GM18502 (cell line): ENCODE measurements around the gene MCF2L.

Experiments
- ATAC-seq: cut with Tn5 transposase; IDR thresholded peaks from one replicate; pipeline ENCODE4 v1.9.1; 2021; ENCODE audit warnings: mild to moderate bottlenecking; ENCODE audit not compliant: unreplicated experiment, poor library complexity

The MCF2L gene

DNA sequence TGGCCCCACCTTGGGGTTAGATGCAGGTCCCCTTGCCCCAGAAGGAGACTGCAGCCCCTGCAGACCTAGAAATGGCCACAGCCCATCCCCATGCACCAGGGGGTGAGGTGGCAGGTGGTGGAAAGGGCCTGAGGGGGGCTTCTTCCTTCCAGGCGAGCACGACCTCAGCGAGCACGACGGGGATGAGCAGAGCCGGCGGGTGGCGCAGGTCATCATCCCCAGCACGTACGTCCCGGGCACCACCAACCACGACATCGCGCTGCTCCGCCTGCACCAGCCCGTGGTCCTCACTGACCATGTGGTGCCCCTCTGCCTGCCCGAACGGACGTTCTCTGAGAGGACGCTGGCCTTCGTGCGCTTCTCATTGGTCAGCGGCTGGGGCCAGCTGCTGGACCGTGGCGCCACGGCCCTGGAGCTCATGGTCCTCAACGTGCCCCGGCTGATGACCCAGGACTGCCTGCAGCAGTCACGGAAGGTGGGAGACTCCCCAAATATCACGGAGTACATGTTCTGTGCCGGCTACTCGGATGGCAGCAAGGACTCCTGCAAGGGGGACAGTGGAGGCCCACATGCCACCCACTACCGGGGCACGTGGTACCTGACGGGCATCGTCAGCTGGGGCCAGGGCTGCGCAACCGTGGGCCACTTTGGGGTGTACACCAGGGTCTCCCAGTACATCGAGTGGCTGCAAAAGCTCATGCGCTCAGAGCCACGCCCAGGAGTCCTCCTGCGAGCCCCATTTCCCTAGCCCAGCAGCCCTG, 149.4 kb downstream of the MCF2L start:
- no peak for ATAC-seq

DNA sequence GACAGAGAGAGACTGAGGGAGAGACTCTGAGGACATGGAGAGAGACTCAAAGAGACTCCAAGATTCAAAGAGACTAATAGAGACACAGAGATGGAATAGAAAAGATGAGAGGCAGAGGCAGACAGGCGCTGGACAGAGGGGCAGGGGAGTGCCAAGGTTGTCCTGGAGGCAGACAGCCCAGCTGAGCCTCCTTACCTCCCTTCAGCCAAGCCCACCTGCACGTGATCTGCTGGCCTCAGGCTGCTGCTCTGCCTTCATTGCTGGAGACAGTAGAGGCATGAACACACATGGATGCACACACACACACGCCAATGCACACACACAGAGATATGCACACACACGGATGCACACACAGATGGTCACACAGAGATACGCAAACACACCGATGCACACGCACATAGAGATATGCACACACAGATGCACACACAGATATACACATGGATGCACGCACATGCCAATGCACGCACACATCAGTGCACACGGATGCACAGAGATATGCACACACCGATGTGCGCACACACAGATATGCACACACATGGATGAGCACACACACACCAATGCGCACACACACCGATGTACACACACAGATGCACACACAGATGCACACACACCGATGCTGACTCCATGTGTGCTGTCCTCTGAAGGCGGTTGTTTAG, 150.3 kb downstream of the MCF2L start:
- no peak for ATAC-seq

GRCh38 chr13:113119822-113120189, 150.8 kb downstream of the MCF2L start:
- ATAC-seq: no peak

GRCh38 chr13:113120300-113121182, 151.5 kb downstream of the MCF2L start:
- no peak for ATAC-seq

DNA sequence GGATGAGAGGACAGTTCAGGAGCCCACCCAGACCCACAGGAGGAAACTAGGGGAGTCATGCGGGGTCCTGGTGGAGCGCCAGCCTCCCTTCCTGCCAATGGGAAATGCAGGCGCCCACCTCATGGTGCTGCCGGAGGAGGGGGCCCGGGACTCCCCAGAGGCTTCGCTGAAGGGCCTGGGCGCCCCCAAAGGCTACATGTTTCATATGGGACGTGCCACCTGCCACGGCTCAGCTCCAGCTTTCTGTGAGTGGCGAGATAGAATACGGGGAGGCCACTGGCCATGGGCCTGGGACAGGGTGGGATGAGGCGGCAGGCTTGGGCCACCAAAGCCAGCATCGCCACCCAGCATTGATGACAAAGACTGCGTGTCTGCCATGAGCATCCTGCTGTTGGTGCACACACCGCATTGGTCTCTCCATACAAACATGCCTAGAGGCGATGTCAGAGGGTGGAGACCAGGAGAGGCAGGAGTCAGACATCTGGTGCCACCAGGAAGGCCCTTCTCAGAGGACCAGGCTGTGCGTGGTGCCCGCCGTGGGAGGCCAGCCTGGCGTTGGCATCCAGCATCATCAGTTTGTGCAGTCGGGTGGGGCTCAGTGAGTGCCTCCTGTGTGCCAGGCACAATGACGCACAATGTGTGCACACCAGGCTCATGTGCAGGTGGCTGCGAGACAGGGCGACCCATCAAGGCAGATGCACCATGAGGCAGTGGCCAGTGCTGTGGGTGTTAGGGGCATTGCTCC, 152.3 kb downstream of the MCF2L start:
- no peak for ATAC-seq

DNA sequence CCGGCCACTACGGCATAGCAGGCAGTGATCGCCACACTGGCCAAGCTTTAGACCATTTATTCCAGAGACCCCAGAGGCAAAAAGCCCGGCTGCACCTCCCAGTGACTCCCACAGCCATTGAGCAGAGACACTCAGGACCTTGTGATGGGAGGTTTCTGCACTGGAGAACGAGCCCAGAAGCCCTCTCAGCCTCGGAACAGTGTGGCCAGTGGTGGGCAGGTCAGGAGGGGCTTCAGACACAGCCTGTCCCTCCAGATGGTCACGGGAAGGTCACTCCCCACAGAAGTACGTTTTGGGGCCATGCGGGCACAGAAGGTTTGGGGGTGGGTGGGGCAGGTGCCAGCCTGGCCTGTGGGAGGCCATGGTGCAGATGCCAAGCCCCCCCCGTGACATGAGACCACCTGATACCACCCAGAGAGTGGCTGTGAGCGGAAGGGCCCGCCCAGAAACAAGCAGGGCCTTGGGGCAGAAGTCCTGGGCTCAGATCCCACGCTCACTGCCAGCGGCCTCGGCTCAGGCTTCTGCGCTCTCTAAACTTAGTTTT, 153.0 kb downstream of the MCF2L start:
- no peak for ATAC-seq

GRCh38 chr13:113122550-113123225, 153.7 kb downstream of the MCF2L start, which contains the start of gene F10:
TSS of gene F10 (plus strand) at chr13:113122799. CDS start at chr13:113122856, 57 bp downstream.
- no peak for ATAC-seq

DNA sequence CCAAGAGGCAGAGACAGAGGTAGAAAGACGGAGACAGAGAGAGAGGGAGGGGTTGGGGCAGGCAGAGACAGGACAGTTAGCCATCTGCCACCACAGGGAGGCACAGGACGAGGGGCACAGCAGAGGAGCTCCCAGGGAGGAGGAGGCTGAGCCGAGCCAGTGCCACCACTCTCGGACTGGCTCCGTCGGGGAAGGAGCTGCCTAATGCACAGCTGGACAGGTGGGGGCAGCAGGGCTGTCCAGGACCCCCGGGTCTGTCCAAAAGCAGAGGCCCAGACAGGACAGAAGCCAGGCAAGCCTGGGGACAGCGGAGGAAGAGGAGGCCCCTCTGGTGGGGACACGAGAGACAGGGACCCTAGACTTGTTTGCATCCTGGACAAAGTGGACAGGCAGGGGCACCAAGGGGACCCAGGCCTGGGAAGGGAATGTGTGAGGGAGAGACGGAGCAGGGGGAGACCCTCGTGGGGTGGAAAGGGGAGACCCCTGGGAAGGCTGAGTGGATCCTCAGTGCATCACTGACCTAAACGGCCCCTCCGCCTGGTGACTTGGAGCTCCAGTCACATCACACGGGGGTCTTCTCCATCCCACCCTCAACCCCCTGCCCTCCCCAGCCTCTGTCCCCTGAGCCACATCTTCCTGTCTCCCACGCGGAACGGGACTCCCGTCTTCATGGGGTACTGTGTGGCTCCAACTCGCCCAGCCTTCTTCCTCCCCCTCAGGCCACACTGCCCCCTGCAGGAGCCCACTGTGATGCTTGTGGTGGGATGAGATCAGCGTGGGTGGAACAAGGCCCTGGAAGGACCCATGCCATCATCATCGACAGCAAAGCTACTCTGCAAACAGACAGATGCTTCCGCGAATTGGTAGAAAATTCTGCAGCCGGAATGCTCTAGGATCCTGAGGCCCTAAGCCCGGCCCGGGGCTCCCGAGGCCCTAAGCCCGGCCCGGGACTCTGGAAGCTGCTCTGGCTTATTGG, 154.5 kb downstream of the MCF2L start:
- ATAC-seq: no peak

DNA sequence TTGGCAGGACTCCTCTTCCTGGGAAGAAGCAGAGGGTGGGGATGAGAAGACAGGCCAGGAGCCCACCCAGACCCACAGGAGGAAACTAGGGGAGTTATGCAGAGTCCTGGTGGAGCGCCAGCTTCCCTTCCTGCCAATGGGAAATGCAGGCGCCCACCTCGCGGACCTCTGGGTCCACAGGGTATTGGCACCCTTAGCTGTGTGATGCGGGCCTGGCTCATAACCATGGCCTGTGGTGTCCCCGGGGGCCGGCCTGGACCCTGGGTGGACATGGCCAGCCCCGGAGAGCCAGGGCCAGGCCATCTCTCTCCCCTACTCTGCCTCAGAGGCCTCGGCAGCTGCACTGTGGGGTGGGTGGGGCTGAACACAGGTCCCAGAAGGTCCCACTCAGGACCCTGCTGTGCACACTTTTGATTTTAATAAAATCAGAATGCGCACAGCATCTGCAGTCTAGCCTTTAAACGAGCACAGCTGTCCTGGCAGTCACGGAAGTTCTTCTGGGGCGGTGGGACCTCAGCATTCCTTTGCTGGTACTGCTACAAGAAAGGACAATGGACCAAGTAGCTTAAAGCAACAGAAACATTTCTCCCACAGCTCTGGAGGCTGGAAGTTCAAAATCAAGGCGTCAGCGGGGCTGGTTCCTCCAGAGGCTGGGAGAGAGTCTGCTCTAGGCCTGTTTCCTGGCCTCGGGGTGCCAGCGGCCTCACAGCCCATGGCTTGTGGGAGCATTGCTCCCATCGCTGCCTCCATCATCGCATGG, 155.4 kb downstream of the MCF2L start:
- no peak for ATAC-seq

- ATAC-seq: no peak
Measured at GRCh38 chr13:113125506-113126264, 156.7 kb downstream of the MCF2L start.

DNA sequence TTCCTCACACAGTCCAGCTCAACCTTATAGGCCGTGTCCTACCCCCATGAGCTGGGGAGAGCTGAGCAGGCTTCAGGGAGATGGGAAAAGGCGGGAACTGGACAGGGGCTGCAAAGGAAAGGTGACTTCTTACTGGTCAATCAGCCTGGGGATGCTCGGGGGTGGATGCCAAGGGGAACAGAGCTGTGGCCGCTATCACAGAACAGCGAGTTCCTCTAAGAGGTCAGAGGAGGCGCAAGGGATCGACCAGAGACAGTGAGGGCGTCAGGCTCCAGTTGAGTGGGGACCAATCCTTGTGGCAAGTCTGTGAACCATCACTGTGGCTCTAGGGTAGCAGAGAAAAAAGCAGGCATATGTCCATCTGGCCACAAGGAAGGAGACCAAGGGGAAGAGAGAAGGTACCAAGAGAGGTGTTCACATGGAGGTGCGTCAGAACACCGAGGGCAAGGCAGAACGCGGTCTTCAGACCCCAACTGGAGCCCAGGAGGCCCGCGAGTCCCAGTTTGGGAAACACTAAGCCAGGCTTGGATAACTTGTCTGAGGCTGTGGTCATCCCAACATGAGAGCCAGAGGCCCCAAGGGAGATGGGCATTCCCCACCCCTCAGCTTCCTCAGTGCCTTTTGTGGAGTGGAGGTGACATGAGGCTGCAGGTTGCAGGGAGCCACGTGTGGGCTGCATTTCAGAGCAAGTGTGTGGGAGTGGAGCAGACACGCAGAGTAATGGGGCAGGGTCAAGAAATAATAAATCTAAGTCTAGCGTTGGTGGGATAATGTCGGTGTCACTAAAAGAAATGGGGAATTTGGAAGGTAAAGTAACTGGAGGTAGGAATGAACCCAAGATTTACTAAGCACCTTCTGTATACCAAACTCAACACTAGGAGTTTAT, 157.5 kb downstream of the MCF2L start:
- no peak for ATAC-seq

GRCh38 chr13:113129480-113129879, 160.5 kb downstream of the MCF2L start:
- ATAC-seq: no peak

- no peak for ATAC-seq
Measured at GRCh38 chr13:113129921-113130750, 161.1 kb downstream of the MCF2L start.

- ATAC-seq: no peak
Measured at GRCh38 chr13:113135281-113135760, 166.3 kb downstream of the MCF2L start.
